K562 (cell line): ENCODE measurements around the gene HDHD5. TPM values are rescaled to one million over a fixed set of nuclear protein-coding genes. Genes with fewer than 3 reads are reported as not detected.

Experiments used
- ATAC-seq: fragments of 200-7000 bp; cut with Tn5 transposase; 3 replicates; pipeline ENCODE4 v1.9.1; 2020; ENCODE audit warnings: moderate library complexity
- BruUV-seq: library from RNA; stranded (reverse); fragments of 400-500 nt; replicated peaks from 2 replicates; lab custom pipeline; 2021; lab: Mats Ljungman, UMichigan
- CTCF ChIA-PET: fragments of 300-600 bp; formaldehyde crosslinking; extraction: SDS; loops from one replicate; lab custom pipeline; 2021; ENCODE audit warnings: low intra/inter-chr PET ratio; lab: Yijun Ruan, JAX
- POLR2A ChIA-PET: fragments of 300-600, 350-650 bp; sonication (Branson Sonifier 250); formaldehyde crosslinking; extraction: SDS; loops from one replicate; lab custom pipeline; 2021; ENCODE audit warnings: antibody characterized with exemption, inconsistent platforms; lab: Yijun Ruan, JAX
- DNase-seq, 4 experiments: peaks; one replicate each; pipeline versions ENCODE4 v3.0.0 to v3.0.0-alpha.2; 2011 to 2018; ENCODE audit warnings: low spot score in 3 of 4, mixed read lengths in 3 of 4; ENCODE audit errors: extremely low read depth in 1 of 4
- FAIRE-seq: peaks from 2 replicates; lab custom pipeline; 2011; peaks lifted over from hg19 to GRCh38; lab: Jason Lieb, UNC
- H2AFZ ChIP-seq: 2 replicates; pipeline ENCODE4 v1.6.0; 2011; ENCODE audit warnings: low read depth, low read length, control low read depth, inconsistent platforms
- H3K27ac ChIP-seq: fragments of 200-600 bp; 3 replicates; pipeline ENCODE4 v1.8.0; 2011; ENCODE audit warnings: low read depth, mild to moderate bottlenecking, control low read depth, inconsistent platforms, low read length, moderate library complexity, mixed read lengths; ENCODE audit errors: extremely low read depth
- H3K27me3 ChIP-seq, 2 experiments: fragments of 300-600 bp in 1 of 2; 2 replicates in 1 of 2; 3 replicates in 1 of 2; pipeline versions ENCODE4 v1.6.0 to v1.8.0; 2011; ENCODE audit warnings: inconsistent platforms in 2 of 2, low read length in 2 of 2, mild to moderate bottlenecking in 1 of 2, mixed read lengths in 1 of 2, moderate library complexity in 1 of 2; ENCODE audit not compliant: control insufficient read depth in 2 of 2, insufficient read depth in 2 of 2
- H3K36me3 ChIP-seq: fragments of 300-600 bp; 3 replicates; pipeline ENCODE4 v1.8.0; 2011; ENCODE audit warnings: mild to moderate bottlenecking, low read length, inconsistent platforms; ENCODE audit not compliant: control insufficient read depth, insufficient read depth
- H3K4me1 ChIP-seq, 2 experiments: fragments of 200-600 bp in 1 of 2; replicated peaks in 1 of 2; 2 replicates in 1 of 2; 3 replicates in 1 of 2; pipeline versions ENCODE4 v1.5.1 to v1.8.0; 2011; ENCODE audit warnings: inconsistent platforms in 2 of 2, low read length in 2 of 2, mild to moderate bottlenecking in 1 of 2, mixed read lengths in 1 of 2, moderate library complexity in 1 of 2; ENCODE audit not compliant: control insufficient read depth in 2 of 2, insufficient read depth in 2 of 2
- H3K4me2 ChIP-seq: 2 replicates; pipeline ENCODE4 v1.6.1; 2011; ENCODE audit warnings: low read length, control low read depth, inconsistent platforms, mixed read lengths; ENCODE audit not compliant: insufficient read depth
- H3K4me3 ChIP-seq: fragments of 200-600 bp; sonication (generic), shearing (Covaris generic); 2 replicates; pipeline ENCODE4 v1.5.1; 2016; ENCODE audit warnings: control low read depth, inconsistent platforms
- H3K79me2 ChIP-seq: fragments of 200-600 bp; 3 replicates; pipeline ENCODE4 v1.8.0; 2011; ENCODE audit warnings: low read length, inconsistent platforms; ENCODE audit not compliant: control insufficient read depth, insufficient read depth
- H3K9ac ChIP-seq, 2 experiments: 2 replicates each; pipeline versions ENCODE4 v1.6.0 to v1.6.1; 2011; ENCODE audit warnings: low read depth in 2 of 2, low read length in 2 of 2, control low read depth in 1 of 2, inconsistent platforms in 1 of 2, mild to moderate bottlenecking in 1 of 2, mixed read lengths in 1 of 2; ENCODE audit not compliant: insufficient read depth in 1 of 2
- H3K9me1 ChIP-seq: one replicate; pipeline ENCODE4 v1.6.0; 2011; ENCODE audit warnings: inconsistent platforms, mild to moderate bottlenecking, low read length, moderate library complexity; ENCODE audit not compliant: control insufficient read depth, insufficient read depth
- H3K9me3 ChIP-seq: replicated peaks from 2 replicates; pipeline ENCODE4 v1.5.1; 2011; ENCODE audit warnings: low read depth, low read length, inconsistent platforms; ENCODE audit not compliant: control insufficient read depth, insufficient read depth
- H4K20me1 ChIP-seq: replicated peaks from 2 replicates; pipeline ENCODE4 v1.6.1; 2011; ENCODE audit warnings: low read length, inconsistent platforms, mixed read lengths; ENCODE audit not compliant: control insufficient read depth, insufficient read depth
- ETV1 ChIP-seq: fragments of 450-650 bp; conservative IDR thresholded peaks from 2 replicates; pipeline ENCODE4 v1.6.1; 2016; ENCODE audit warnings: missing genetic modification characterization, control low read depth, low read depth, missing compliant biosample characterization
- HMG20B ChIP-seq: fragments of 250-450 bp; sonication (Bioruptor Pico); IDR thresholded peaks from 2 replicates; pipeline ENCODE4 v1.5.0; 2021; ENCODE audit warnings: mild to moderate bottlenecking
- PHTF2 ChIP-seq: fragments of 250-450 bp; sonication (Bioruptor Pico); IDR thresholded peaks from 2 replicates; pipeline ENCODE4 v1.5.0; 2021; ENCODE audit warnings: mild to moderate bottlenecking
- RFX1 ChIP-seq: fragments of 450-650 bp; IDR thresholded peaks from 2 replicates; pipeline ENCODE4 v1.6.1; 2016; ENCODE audit warnings: mild to moderate bottlenecking, moderate library complexity
- SOX6 ChIP-seq: fragments of 450-650 bp; IDR thresholded peaks from 2 replicates; pipeline ENCODE4 v1.6.1; 2014; ENCODE audit warnings: mild to moderate bottlenecking
- ZNF212 ChIP-seq: fragments of 450-650 bp; formaldehyde crosslinking; IDR thresholded peaks from 2 replicates; pipeline ENCODE4 v1.4.0; 2020; ENCODE audit warnings: mild to moderate bottlenecking
- WGBS: fragments of 100-300 bp; shearing (Covaris generic); methylation state at CpG from one replicate; pipeline ENCODE4 v1.1.6; 2016; ENCODE audit warnings: low coverage, mixed read lengths; ENCODE audit not compliant: insufficient coverage; ENCODE audit errors: missing lambda C conversion rate; 5-methylcytosine and 5-hydroxymethylcytosine counted together
- in situ Hi-C: fragments of 300-500 bp; cut with MboI; formaldehyde crosslinking; loops from 4 replicates; pipeline ENCODE4 v1.15.0; 2018; ENCODE audit warnings: inconsistent platforms, mixed read lengths
- intact Hi-C: fragments of 100-400 bp; cut with micrococcal nuclease; formaldehyde crosslinking; loops from 2 replicates; pipeline ENCODE4 v1.14.2; 2022
- polyA plus RNA-seq, 8 experiments: library from polyadenylated mRNA; depleted of rRNA in 4 of 8; stranded (reverse) in 5 of 8; unstranded in 3 of 8; fragments of >200 nt; fragmentation: Nextera tagmentation in 2 of 8; fragmentation: Illumina TruSeq in 1 of 8; extraction: Ambion mirVana in 2 of 8; extraction: Trizol in 1 of 8; gene quantifications; 2 replicates each; pipeline versions ENCODE4 v1.2.1 to v1.2.3, GENCODE V29; 2011 to 2014; ENCODE audit warnings: inconsistent platforms in 1 of 8, missing spikeins in 1 of 8
- total RNA-seq, 7 experiments: library from RNA; depleted of rRNA in 6 of 7; stranded (reverse); fragments of >200 nt in 6 of 7; fragmentation: Illumina TruSeq in 2 of 7; extraction: Trizol in 2 of 7; gene quantifications; 2 replicates each; pipeline versions ENCODE4 v1.2.1 to v1.2.3, GENCODE V29; 2011 to 2021; ENCODE audit warnings: low replicate concordance in 1 of 7
- TF ChIP-seq, protein P1 (sequence below): sonication (generic); formaldehyde crosslinking; IDR thresholded peaks from 2 replicates; pipeline ENCODE4 v1.8.0; 2022; ENCODE audit warnings: missing genetic modification reagents, mild to moderate bottlenecking, moderate library complexity, borderline replicate concordance

HDHD5 gene
- total and polyA plus RNA-seq, 9 of the 15 experiments (the other 6 are each of a cell fraction or from before 2014, with no cell fraction given): 1.6 to 36.6 (median 24.2) TPM

DNA sequence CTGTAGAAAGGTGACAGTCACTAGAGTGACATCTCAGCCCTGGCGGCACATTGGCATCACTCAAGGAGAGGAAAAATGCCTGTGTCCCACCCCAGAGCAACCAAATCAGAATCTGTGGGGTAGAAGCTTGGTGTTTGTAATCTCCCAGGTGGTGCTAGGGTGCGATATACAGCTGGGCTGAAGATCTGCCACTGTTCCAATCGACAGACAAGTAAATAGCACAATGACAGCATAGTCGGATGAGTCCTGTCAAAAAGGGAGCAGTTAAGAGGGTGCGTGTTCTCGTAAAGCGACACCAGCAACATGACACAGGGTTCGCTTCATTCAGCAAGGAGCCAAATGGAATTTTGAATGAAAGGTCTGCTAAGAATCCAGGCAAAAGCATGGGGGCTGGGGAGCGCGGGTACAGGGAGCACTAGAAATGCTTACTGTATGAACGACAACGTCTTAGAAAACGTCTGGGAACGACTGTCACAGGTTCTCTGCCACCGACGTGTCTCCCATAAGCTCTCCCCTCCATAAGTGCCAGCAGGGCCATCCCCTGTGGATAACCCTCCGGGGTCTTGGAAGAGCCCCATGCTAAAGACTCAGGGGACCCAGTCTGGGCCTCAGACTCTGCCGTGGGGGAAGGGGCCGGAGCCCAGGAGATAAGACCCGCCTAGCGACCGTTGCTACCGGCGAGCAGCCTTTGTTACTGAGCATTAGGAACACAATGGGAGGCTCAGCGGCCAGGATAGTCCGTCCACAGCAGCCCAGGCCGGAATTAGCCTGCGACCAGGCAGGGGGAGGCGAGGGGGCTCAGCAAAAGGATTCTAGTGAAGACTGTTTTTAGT, 39.3 kb upstream of the HDHD5 start:
- Histone ChIP-seq H3K9me1 (no peaks in the 10 kb centered on the region), H4K20me1 (peaks cover 7% of the 10 kb centered on the region; the same call in 1 of the 2 replicates), H3K9ac (no peak overlapping the region; a peak in 1 of 4 replicates), H3K27me3 (peaks cover 33 to 47% of the 10 kb centered on the region in 2 experiments), H3K79me2 (no peaks in the 10 kb centered on the region), H2AFZ (peak overlapping the region; percentile 19; the same call in 1 of the 2 replicates), H3K27ac (no peak overlapping the region), H3K4me3 (no peak overlapping the region), H3K4me2 (no peak overlapping the region), H3K9me3 (no peaks in the 10 kb centered on the region), H3K36me3 (no peaks in the 10 kb centered on the region), H3K4me1 (peaks cover 3 to 5% of the 10 kb centered on the region in 2 experiments; a peak in 3 of 5 replicates)
- peak; percentile 35 to 58 (median 50) for DNase-seq
- WGBS: 8% methylated on average over 29 of the region's 29 CpGs
- TF ChIP-seq SOX6 (peak; percentile 27; the same call in 1 of the 2 replicates), RFX1 (peak; percentile 78), ETV1 (tag) (no peak), ZNF212 (CRISPR knock-in tag) (no peak), PHTF2 (no peak), HMG20B (CRISPR knock-in tag) (no peak)
- TF ChIP-seq, protein P1, sequence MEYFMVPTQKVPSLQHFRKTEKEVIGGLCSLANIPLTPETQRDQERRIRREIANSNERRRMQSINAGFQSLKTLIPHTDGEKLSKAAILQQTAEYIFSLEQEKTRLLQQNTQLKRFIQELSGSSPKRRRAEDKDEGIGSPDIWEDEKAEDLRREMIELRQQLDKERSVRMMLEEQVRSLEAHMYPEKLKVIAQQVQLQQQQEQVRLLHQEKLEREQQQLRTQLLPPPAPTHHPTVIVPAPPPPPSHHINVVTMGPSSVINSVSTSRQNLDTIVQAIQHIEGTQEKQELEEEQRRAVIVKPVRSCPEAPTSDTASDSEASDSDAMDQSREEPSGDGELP (CRISPR knock-in tag): no peak
- no peak for FAIRE-seq
- ChIA-PET POLR2A (no interaction called here), CTCF (no interaction called here)
- no TSS peak for BruUV-seq
- peak; percentile 57 for ATAC-seq
- intact Hi-C loops: no loop called here
- in situ Hi-C loops: no loop called here
